BE2C (cell line): Measurements from ENCODE around the gene KRAS.

Experiments used
- DNase-seq: peaks from one replicate; pipeline ENCODE4 v3.0.0-alpha.2; 2020
- H3K27me3 ChIP-seq: fragments of 250-450 bp; sonication (Bioruptor Pico); 2 replicates; pipeline ENCODE4 v1.5.1; 2020; ENCODE audit warnings: mild to moderate bottlenecking
- H3K36me3 ChIP-seq: fragments of 250-450 bp; sonication (Bioruptor Pico); 2 replicates; pipeline ENCODE4 v1.5.1; 2020; ENCODE audit warnings: mild to moderate bottlenecking
- H3K4me1 ChIP-seq: fragments of 250-450 bp; sonication (Bioruptor Pico); 2 replicates; pipeline ENCODE4 v1.5.1; 2020
- H3K4me3 ChIP-seq: 2 replicates; pipeline ENCODE4 v1.5.1; 2011; ENCODE audit warnings: low read depth, low read length
- H3K9me3 ChIP-seq: fragments of 250-450 bp; sonication (Bioruptor Pico); 2 replicates; pipeline ENCODE4 v1.5.1; 2020
- TF ChIP-seq, protein P1 (sequence below): IDR thresholded peaks from 2 replicates; pipeline ENCODE4 v1.5.1; 2012; ENCODE audit warnings: mild to moderate bottlenecking, low read depth, low read length

KRAS gene

DNA sequence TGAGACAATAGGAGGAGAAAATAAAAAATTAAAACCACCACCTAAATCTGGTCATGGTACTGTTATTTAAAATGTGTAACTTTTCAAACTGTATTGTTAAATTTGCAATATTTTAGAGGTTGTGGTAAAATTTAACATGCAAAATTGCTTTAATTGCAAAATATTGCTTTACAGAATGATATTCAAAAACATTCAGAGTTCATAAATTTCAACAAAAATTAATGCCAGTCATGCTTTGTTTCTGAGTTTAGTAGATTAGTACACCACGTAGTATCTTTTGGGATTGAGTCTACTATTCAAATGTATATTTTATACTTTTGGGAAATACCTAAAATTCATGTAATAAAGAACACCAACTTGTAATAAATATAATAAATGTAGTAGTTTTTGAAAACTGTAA is 37.4 kb downstream of the KRAS start:
- Histone ChIP-seq H3K4me1 (no peaks in the 10 kb centered on the region), H3K36me3 (peaks cover 6% of the 10 kb centered on the region; the same call in 1 of the 2 replicates)
- TF ChIP-seq, protein P1, sequence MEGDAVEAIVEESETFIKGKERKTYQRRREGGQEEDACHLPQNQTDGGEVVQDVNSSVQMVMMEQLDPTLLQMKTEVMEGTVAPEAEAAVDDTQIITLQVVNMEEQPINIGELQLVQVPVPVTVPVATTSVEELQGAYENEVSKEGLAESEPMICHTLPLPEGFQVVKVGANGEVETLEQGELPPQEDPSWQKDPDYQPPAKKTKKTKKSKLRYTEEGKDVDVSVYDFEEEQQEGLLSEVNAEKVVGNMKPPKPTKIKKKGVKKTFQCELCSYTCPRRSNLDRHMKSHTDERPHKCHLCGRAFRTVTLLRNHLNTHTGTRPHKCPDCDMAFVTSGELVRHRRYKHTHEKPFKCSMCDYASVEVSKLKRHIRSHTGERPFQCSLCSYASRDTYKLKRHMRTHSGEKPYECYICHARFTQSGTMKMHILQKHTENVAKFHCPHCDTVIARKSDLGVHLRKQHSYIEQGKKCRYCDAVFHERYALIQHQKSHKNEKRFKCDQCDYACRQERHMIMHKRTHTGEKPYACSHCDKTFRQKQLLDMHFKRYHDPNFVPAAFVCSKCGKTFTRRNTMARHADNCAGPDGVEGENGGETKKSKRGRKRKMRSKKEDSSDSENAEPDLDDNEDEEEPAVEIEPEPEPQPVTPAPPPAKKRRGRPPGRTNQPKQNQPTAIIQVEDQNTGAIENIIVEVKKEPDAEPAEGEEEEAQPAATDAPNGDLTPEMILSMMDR, result no peak

DNA sequence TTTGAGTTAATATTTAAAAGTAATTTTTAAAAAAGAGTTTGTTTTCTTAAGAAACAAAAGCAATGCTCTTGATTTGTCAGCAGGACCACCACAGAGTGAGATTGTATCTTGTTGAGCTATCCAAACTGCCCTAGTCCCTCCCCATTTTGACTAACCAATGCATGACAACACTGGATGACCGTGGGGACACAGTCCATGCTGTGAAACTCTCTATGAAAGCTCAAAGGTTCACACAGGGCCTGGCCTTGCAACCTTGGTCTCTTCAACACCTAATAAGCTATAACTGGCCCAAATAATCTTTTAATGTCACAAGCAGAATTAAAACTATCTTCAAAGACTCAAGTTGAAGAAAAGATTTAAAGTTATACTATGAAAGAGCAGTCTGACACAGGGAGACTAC is 42.2 kb downstream of the KRAS start:
- DNase-seq, result no peak
- Histone ChIP-seq H3K36me3 (peaks cover 11% of the 10 kb centered on the region), H3K9me3 (no peaks in the 10 kb centered on the region), H3K27me3 (no peaks in the 10 kb centered on the region), H3K4me3 (no peak overlapping the region), H3K4me1 (no peaks in the 10 kb centered on the region)
- TF ChIP-seq, protein P1, result no peak

More for the DNA sequence above, 37.4 kb downstream of the KRAS start:
- Histone ChIP-seq H3K9me3 (no peaks in the 10 kb centered on the region), H3K4me3 (no peak overlapping the region), H3K27me3 (no peaks in the 10 kb centered on the region)
- DNase-seq, result no peak

DNA sequence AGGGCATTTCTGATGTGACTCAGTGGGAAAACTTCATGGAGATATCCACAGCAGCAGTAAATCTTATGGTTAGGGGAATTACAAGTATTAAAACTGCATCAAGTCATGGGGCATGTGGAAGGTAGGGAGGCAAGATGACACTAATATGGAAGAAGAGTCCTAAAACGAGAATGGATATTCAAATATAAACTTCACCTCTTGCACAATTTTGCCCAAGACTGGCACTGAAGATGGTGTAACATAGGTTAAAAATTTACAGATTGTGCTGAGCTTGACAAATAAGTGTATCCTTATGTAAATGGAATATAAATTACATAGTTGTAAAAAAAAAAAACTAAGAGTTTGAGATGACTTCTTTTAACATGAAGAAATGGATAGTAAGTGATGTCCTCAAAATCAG is 42.9 kb downstream of the KRAS start:
- DNase-seq, result no peak
- peaks cover under 1% of the 10 kb centered on the region; the same call in 1 of the 2 replicates for H3K4me1 ChIP-seq
- H3K36me3 ChIP-seq, result peaks cover 15% of the 10 kb centered on the region
- TF ChIP-seq, protein P1, result no peak
- H3K9me3 ChIP-seq, result no peaks in the 10 kb centered on the region
- H3K4me3 ChIP-seq, result no peak overlapping the region
- H3K27me3 ChIP-seq, result no peaks in the 10 kb centered on the region

DNA sequence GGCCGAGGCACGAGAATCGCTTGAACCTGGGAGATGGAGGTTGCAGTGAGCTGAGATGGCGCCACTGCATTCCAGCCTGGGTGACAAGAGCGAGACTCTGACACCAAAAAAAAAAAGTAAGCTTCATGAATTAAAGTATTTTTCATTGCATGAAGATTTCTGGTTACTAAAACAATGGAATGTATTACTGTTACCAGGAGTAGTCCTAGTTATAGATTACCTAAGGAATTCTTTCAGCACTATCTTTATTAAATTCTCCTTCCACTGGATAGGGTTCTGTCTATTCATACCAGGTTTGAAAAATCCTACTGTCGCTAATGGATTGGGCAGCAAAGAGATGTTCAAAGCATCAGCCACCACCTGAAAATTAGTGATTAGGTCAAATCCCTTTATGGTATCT is 43.3 kb downstream of the KRAS start:
- Histone ChIP-seq H3K4me3 (no peak overlapping the region), H3K9me3 (no peaks in the 10 kb centered on the region), H3K36me3 (peaks cover 15% of the 10 kb centered on the region), H3K4me1 (peaks cover 2% of the 10 kb centered on the region; the same call in 1 of the 2 replicates), H3K27me3 (no peaks in the 10 kb centered on the region)
- TF ChIP-seq, protein P1, result no peak
- DNase-seq, result no peak

DNA sequence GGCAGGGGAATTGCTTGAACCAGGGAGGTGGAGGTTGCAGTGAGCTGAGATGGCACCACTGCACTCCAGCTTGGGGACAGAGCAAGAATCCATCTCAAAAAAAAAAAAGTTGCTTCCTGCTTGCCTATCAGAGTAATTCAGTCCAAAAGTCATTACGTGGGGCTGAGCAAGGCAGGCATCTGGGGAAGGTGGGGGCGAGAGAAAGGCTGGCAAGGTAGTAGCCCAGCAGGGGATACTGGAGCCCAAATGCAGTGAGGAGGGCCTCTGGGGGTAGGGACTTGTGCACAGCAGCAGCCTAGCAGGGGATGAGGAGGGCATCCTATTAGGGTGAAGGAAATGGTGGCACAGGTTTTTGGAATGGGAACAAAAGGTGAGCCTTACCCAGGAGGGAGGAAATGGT is 48.6 kb downstream of the KRAS start:
- DNase-seq, result no peak
- TF ChIP-seq, protein P1, result no peak
- Histone ChIP-seq H3K27me3 (no peaks in the 10 kb centered on the region), H3K4me3 (no peak overlapping the region), H3K36me3 (peaks cover 4% of the 10 kb centered on the region; the same call in 1 of the 2 replicates), H3K9me3 (no peaks in the 10 kb centered on the region), H3K4me1 (peaks cover 2% of the 10 kb centered on the region; the same call in 1 of the 2 replicates)

DNA sequence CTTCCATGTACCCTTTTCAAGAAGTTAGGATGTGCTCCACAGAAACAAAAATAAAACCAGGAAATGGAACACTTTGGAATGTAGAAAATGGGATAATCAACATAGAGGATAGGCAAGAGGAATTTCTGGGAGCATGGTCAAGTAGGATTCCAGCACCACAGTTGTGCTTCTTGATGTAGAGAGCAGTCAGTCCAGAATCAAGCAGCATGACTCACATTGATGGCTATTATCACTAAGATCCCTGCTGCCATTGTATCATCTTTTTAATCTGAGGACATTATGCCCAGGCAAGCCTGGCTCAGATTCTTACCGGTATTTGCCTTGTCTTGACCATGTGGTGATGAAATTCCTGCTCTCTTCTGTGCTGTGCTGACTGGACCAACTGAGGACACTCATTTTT is 50.0 kb downstream of the KRAS start:
- no peaks in the 10 kb centered on the region for H3K9me3 ChIP-seq
- no peak for DNase-seq
- peaks cover 2% of the 10 kb centered on the region; the same call in 1 of the 2 replicates for H3K4me1 ChIP-seq
- H3K27me3 ChIP-seq, result no peaks in the 10 kb centered on the region
- H3K4me3 ChIP-seq, result no peak overlapping the region
- TF ChIP-seq, protein P1, result no peak
- H3K36me3 ChIP-seq, result peaks cover 4% of the 10 kb centered on the region; the same call in 1 of the 2 replicates
